K562 (cell line): Measurements from ENCODE around the gene ADGRL3. TPM values are rescaled to one million over a fixed set of nuclear protein-coding genes. Genes with fewer than 3 reads are reported as not detected.

Source experiments
- ATAC-seq: fragments of 200-7000 bp; cut with Tn5 transposase; 3 replicates; pipeline ENCODE4 v1.9.1; 2020; ENCODE audit warnings: moderate library complexity
- BruUV-seq: library from RNA; stranded (reverse); fragments of 400-500 nt; replicated peaks from 2 replicates; lab custom pipeline; 2021; lab: Mats Ljungman, UMichigan
- CTCF ChIA-PET: fragments of 300-600 bp; formaldehyde crosslinking; extraction: SDS; loops from one replicate; lab custom pipeline; 2021; ENCODE audit warnings: low intra/inter-chr PET ratio; lab: Yijun Ruan, JAX
- POLR2A ChIA-PET: fragments of 300-600, 350-650 bp; sonication (Branson Sonifier 250); formaldehyde crosslinking; extraction: SDS; loops from one replicate; lab custom pipeline; 2021; ENCODE audit warnings: antibody characterized with exemption, inconsistent platforms; lab: Yijun Ruan, JAX
- DNase-seq, 4 experiments: peaks; one replicate each; pipeline versions ENCODE4 v3.0.0 to v3.0.0-alpha.2; 2011 to 2018; ENCODE audit warnings: low spot score in 3 of 4, mixed read lengths in 3 of 4; ENCODE audit errors: extremely low read depth in 1 of 4
- FAIRE-seq: peaks from 2 replicates; lab custom pipeline; 2011; peaks lifted over from hg19 to GRCh38; lab: Jason Lieb, UNC
- H2AFZ ChIP-seq: 2 replicates; pipeline ENCODE4 v1.6.0; 2011; ENCODE audit warnings: low read depth, low read length, control low read depth, inconsistent platforms
- H3K27ac ChIP-seq: fragments of 200-600 bp; 3 replicates; pipeline ENCODE4 v1.8.0; 2011; ENCODE audit warnings: low read depth, mild to moderate bottlenecking, control low read depth, inconsistent platforms, low read length, moderate library complexity, mixed read lengths; ENCODE audit errors: extremely low read depth
- H3K27me3 ChIP-seq, 2 experiments: fragments of 300-600 bp in 1 of 2; 2 replicates in 1 of 2; 3 replicates in 1 of 2; pipeline versions ENCODE4 v1.6.0 to v1.8.0; 2011; ENCODE audit warnings: inconsistent platforms in 2 of 2, low read length in 2 of 2, mild to moderate bottlenecking in 1 of 2, mixed read lengths in 1 of 2, moderate library complexity in 1 of 2; ENCODE audit not compliant: control insufficient read depth in 2 of 2, insufficient read depth in 2 of 2
- H3K36me3 ChIP-seq: fragments of 300-600 bp; 3 replicates; pipeline ENCODE4 v1.8.0; 2011; ENCODE audit warnings: mild to moderate bottlenecking, low read length, inconsistent platforms; ENCODE audit not compliant: control insufficient read depth, insufficient read depth
- H3K4me1 ChIP-seq, 2 experiments: fragments of 200-600 bp in 1 of 2; replicated peaks in 1 of 2; 2 replicates in 1 of 2; 3 replicates in 1 of 2; pipeline versions ENCODE4 v1.5.1 to v1.8.0; 2011; ENCODE audit warnings: inconsistent platforms in 2 of 2, low read length in 2 of 2, mild to moderate bottlenecking in 1 of 2, mixed read lengths in 1 of 2, moderate library complexity in 1 of 2; ENCODE audit not compliant: control insufficient read depth in 2 of 2, insufficient read depth in 2 of 2
- H3K4me2 ChIP-seq: 2 replicates; pipeline ENCODE4 v1.6.1; 2011; ENCODE audit warnings: low read length, control low read depth, inconsistent platforms, mixed read lengths; ENCODE audit not compliant: insufficient read depth
- H3K4me3 ChIP-seq: fragments of 200-600 bp; sonication (generic), shearing (Covaris generic); 2 replicates; pipeline ENCODE4 v1.5.1; 2016; ENCODE audit warnings: control low read depth, inconsistent platforms
- H3K79me2 ChIP-seq: fragments of 200-600 bp; 3 replicates; pipeline ENCODE4 v1.8.0; 2011; ENCODE audit warnings: low read length, inconsistent platforms; ENCODE audit not compliant: control insufficient read depth, insufficient read depth
- H3K9ac ChIP-seq, 2 experiments: 2 replicates each; pipeline versions ENCODE4 v1.6.0 to v1.6.1; 2011; ENCODE audit warnings: low read depth in 2 of 2, low read length in 2 of 2, control low read depth in 1 of 2, inconsistent platforms in 1 of 2, mild to moderate bottlenecking in 1 of 2, mixed read lengths in 1 of 2; ENCODE audit not compliant: insufficient read depth in 1 of 2
- H3K9me1 ChIP-seq: one replicate; pipeline ENCODE4 v1.6.0; 2011; ENCODE audit warnings: inconsistent platforms, mild to moderate bottlenecking, low read length, moderate library complexity; ENCODE audit not compliant: control insufficient read depth, insufficient read depth
- H3K9me3 ChIP-seq: replicated peaks from 2 replicates; pipeline ENCODE4 v1.5.1; 2011; ENCODE audit warnings: low read depth, low read length, inconsistent platforms; ENCODE audit not compliant: control insufficient read depth, insufficient read depth
- H4K20me1 ChIP-seq: replicated peaks from 2 replicates; pipeline ENCODE4 v1.6.1; 2011; ENCODE audit warnings: low read length, inconsistent platforms, mixed read lengths; ENCODE audit not compliant: control insufficient read depth, insufficient read depth
- IRF1 ChIP-seq: sonication (generic); formaldehyde crosslinking; IDR thresholded peaks from 2 replicates; pipeline ENCODE4 v1.8.0; 2022; ENCODE audit warnings: missing genetic modification reagents, mild to moderate bottlenecking, borderline replicate concordance
- IRF9 ChIP-seq: fragments of 450-650 bp; IDR thresholded peaks from 2 replicates; pipeline ENCODE4 v1.6.1; 2016; ENCODE audit warnings: missing biosample characterization, missing genetic modification characterization
- KDM4B ChIP-seq, 2 experiments: fragments of 450-650 bp in 1 of 2; sonication (generic) in 1 of 2; IDR thresholded peaks; 2 replicates each; pipeline ENCODE4 v1.6.1; 2016 to 2017; ENCODE audit warnings: borderline replicate concordance in 2 of 2, antibody characterized with exemption in 1 of 2, low read depth in 1 of 2, mild to moderate bottlenecking in 1 of 2
- SAFB ChIP-seq: fragments of 200-400 bp; formaldehyde crosslinking; IDR thresholded peaks from 2 replicates; pipeline ENCODE4 v1.6.1; 2017; ENCODE audit warnings: low read depth, low read length, borderline replicate concordance
- SMAD1 ChIP-seq: fragments of 150-350 bp; IDR thresholded peaks from 2 replicates; pipeline ENCODE4 v1.6.1; 2014; ENCODE audit warnings: low read length, low read depth; ENCODE audit not compliant: partially characterized antibody
- ZNF212 ChIP-seq: fragments of 450-650 bp; formaldehyde crosslinking; IDR thresholded peaks from 2 replicates; pipeline ENCODE4 v1.4.0; 2020; ENCODE audit warnings: mild to moderate bottlenecking
- ZNF609 ChIP-seq: sonication (generic); formaldehyde crosslinking; IDR thresholded peaks from 2 replicates; pipeline ENCODE4 v1.8.1; 2023; ENCODE audit warnings: missing genetic modification reagents, mild to moderate bottlenecking, borderline replicate concordance
- WGBS: fragments of 100-300 bp; shearing (Covaris generic); methylation state at CpG from one replicate; pipeline ENCODE4 v1.1.6; 2016; ENCODE audit warnings: low coverage, mixed read lengths; ENCODE audit not compliant: insufficient coverage; ENCODE audit errors: missing lambda C conversion rate; 5-methylcytosine and 5-hydroxymethylcytosine counted together
- in situ Hi-C: fragments of 300-500 bp; cut with MboI; formaldehyde crosslinking; loops from 4 replicates; pipeline ENCODE4 v1.15.0; 2018; ENCODE audit warnings: inconsistent platforms, mixed read lengths
- intact Hi-C: fragments of 100-400 bp; cut with micrococcal nuclease; formaldehyde crosslinking; loops from 2 replicates; pipeline ENCODE4 v1.14.2; 2022
- polyA plus RNA-seq, 8 experiments: library from polyadenylated mRNA; depleted of rRNA in 4 of 8; stranded (reverse) in 5 of 8; unstranded in 3 of 8; fragments of >200 nt; fragmentation: Nextera tagmentation in 2 of 8; fragmentation: Illumina TruSeq in 1 of 8; extraction: Ambion mirVana in 2 of 8; extraction: Trizol in 1 of 8; gene quantifications; 2 replicates each; pipeline versions ENCODE4 v1.2.1 to v1.2.3, GENCODE V29; 2011 to 2014; ENCODE audit warnings: inconsistent platforms in 1 of 8, missing spikeins in 1 of 8
- total RNA-seq, 7 experiments: library from RNA; depleted of rRNA in 6 of 7; stranded (reverse); fragments of >200 nt in 6 of 7; fragmentation: Illumina TruSeq in 2 of 7; extraction: Trizol in 2 of 7; gene quantifications; 2 replicates each; pipeline versions ENCODE4 v1.2.1 to v1.2.3, GENCODE V29; 2011 to 2021; ENCODE audit warnings: low replicate concordance in 1 of 7
- TF ChIP-seq, protein P1 (sequence below): fragments of 250-450 bp; sonication (Bioruptor Pico); IDR thresholded peaks from 2 replicates; pipeline ENCODE4 v1.5.1; 2021; ENCODE audit warnings: mild to moderate bottlenecking
- TF ChIP-seq, protein P2 (sequence below): fragments of 450-650 bp; IDR thresholded peaks from 2 replicates; pipeline ENCODE4 v1.7.1; 2018; ENCODE audit warnings: mild to moderate bottlenecking, low read depth; ENCODE audit not compliant: partially characterized antibody

The ADGRL3 gene
- total and polyA plus RNA-seq, 9 of the 15 experiments (the other 6 are each of a cell fraction or from before 2014, with no cell fraction given), result 0.03 to 0.14 (median 0.04) TPM; not detected in 2

DNA sequence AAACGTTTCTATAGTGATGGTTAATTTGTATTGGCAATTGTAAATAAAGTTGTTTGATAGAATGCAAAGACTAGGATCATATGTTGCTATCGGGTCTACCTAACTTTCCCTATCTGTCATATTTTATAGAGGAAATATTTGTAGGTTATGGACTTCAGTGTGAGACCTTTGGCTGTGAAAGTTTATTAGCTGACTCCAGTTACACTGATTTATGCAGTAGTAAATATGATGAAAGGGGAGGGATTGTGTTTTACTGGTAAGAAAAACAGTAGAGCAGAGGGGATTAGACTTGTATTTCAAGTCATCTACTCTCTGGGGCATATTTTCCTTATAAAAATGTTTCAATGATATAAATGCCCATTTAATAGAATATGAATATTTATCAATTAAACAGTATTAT lies 43.8 kb downstream of the ADGRL3 start:
- Histone ChIP-seq H3K9me1 (no peaks in the 10 kb centered on the region), H2AFZ (no peak overlapping the region), H3K4me2 (no peak overlapping the region), H3K27me3 (no peaks in the 10 kb centered on the region), H3K9ac (no peak overlapping the region), H4K20me1 (no peaks in the 10 kb centered on the region), H3K9me3 (0 out of 2 replicates have a peak, but pooled peaks cover 2% of the 10 kb centered on the region), H3K36me3 (no peaks in the 10 kb centered on the region), H3K4me3 (no peak overlapping the region), H3K27ac (no peak overlapping the region), H3K79me2 (no peaks in the 10 kb centered on the region), H3K4me1 (no peaks in the 10 kb centered on the region)
- intact Hi-C loops (no loop called here), in situ Hi-C loops (no loop called here)
- 2% methylated on average over 2 of the region's 2 CpGs for WGBS
- TF ChIP-seq ZNF212 (CRISPR knock-in tag) (no peak), SMAD1 (no peak), SAFB (no peak), IRF1 (CRISPR knock-in tag) (no peak), IRF9 (no peak), ZNF609 (no peak), KDM4B (IDR thresholded peaks at IDR 0.05; ENCODE audit: borderline replicate concordance in 2 of 2, low read depth in 1 of 2) (no peak)
- TF ChIP-seq, protein P1, sequence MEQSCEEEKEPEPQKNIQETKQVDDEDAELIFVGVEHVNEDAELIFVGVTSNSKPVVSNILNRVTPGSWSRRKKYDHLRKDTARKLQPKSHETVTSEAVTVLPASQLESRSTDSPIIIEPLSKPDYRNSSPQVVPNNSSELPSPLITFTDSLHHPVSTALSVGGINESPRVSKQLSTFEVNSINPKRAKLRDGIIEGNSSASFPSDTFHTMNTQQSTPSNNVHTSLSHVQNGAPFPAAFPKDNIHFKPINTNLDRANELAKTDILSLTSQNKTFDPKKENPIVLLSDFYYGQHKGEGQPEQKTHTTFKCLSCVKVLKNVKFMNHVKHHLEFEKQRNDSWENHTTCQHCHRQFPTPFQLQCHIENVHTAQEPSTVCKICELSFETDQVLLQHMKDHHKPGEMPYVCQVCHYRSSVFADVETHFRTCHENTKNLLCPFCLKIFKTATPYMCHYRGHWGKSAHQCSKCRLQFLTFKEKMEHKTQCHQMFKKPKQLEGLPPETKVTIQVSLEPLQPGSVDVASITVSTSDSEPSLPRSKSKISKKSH (CRISPR knock-in tag), result no peak
- TF ChIP-seq, protein P2, sequence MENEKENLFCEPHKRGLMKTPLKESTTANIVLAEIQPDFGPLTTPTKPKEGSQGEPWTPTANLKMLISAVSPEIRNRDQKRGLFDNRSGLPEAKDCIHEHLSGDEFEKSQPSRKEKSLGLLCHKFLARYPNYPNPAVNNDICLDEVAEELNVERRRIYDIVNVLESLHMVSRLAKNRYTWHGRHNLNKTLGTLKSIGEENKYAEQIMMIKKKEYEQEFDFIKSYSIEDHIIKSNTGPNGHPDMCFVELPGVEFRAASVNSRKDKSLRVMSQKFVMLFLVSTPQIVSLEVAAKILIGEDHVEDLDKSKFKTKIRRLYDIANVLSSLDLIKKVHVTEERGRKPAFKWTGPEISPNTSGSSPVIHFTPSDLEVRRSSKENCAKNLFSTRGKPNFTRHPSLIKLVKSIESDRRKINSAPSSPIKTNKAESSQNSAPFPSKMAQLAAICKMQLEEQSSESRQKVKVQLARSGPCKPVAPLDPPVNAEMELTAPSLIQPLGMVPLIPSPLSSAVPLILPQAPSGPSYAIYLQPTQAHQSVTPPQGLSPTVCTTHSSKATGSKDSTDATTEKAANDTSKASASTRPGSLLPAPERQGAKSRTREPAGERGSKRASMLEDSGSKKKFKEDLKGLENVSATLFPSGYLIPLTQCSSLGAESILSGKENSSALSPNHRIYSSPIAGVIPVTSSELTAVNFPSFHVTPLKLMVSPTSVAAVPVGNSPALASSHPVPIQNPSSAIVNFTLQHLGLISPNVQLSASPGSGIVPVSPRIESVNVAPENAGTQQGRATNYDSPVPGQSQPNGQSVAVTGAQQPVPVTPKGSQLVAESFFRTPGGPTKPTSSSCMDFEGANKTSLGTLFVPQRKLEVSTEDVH, result no peak
- FAIRE-seq, result no peak
- ATAC-seq, result no peak
- ChIA-PET POLR2A (no interaction called here), CTCF (no interaction called here)
- no TSS peak for BruUV-seq
- no peak for DNase-seq
